Measurements from ENCODE around the gene OR10K1.
A peak's percentile ranks its signal among the peaks of the same experiment; 100 is the strongest.
"Not testable (repeated sequence)": the region's sequence is repeated elsewhere in the genome, so short reads cannot be mapped to it uniquely, and the experiment has no call there.

Gene OR10K1, protein sequence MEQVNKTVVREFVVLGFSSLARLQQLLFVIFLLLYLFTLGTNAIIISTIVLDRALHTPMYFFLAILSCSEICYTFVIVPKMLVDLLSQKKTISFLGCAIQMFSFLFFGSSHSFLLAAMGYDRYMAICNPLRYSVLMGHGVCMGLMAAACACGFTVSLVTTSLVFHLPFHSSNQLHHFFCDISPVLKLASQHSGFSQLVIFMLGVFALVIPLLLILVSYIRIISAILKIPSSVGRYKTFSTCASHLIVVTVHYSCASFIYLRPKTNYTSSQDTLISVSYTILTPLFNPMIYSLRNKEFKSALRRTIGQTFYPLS

DNA sequence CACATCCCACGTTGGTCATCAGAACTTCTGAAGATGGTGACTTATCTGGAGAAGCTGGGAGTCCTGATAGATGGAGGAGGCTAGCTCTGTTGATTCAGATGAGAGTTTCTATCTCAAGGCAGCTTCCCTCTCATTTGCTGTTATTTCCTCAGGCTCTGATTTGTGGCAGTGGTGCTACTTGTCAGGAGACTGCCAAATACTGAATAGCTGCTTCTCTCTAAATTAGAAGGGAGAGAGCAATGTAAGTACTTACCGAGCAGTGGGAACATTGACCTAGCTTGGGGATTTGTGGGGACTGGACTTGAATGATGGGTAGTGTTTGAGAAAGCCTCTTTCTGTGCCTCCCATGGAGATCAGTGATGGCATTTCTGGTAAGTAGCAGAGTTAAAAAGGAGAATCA lies at the start of gene OR10K1:
OR10K1 (plus strand) TSS at position 301 of the 400 bp plus-strand sequence. CDS start 3,728 bp downstream, outside the sequence.
- no peak for DNase-seq

DNA sequence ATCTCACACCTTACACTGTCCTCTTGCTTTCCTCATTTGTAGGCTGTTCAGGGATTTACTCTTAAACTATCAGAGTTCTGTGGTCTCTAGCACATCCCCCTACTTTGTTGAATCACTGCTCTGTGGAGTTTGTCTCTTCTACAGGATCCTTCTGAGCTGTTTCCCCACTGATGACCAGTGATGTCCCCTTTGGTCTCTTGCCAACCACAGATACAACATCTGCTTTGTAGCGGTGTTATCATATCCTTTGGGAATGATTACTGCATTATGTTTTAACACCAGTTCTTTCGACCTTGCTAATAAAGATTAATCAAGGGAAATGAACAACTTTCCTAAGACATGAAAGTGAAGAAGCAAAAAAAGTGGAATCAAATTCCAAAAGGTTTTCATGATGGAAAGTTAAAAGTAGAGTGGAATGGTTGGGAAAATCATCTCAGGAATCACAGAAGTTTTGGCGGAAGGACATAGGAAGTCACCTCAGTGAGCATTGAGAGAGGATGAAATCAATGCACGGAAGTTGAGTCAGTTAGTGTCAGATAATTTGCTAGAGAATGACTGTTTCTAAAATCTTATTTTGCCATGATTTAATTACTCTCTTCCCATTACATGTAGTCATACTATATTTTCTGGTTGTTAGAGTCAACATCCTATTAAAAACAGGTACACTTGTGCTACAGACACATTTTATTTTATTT lies 46.8 kb upstream of the OR10K1 start:
- DNase-seq, result no peak

DNA sequence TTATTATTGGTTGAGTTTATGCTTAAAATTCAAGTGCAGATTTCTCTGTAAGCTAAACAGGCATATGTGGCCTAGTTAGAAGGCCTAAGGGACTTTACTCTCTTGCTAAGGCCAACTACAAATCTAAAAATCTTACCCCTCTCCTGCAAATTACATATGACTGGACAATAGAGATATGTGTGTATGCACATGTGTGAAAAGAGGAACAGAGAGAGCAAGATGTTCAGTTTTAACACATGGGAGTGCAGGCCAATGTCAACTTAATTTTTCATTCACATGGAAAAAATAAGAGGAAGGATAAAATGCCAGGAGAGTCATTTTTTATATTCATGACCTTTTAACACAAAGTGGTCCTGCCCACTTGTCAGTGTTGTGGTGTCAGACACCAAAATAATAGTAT lies 44.0 kb upstream of the OR10K1 start:
- no peak for DNase-seq

DNA sequence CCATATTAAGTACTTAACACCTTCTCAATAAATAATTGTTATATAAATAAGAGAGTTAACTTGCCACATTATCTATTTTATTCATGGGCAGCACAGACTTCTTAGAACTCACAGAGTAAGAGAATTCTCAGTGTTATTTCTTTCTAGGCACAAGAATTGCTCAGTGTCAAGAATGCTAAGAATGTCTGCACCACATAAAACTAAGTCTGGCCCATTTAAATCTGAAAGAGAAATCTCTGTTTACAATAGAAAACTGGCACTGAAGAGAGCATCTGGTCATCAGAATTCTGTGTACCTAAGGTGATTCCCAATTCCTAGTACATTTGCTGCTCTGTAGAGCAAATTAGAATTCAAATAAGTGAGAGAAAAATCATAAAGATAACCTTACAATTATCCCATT lies 39.4 kb upstream of the OR10K1 start:
- DNase-seq, result no peak

DNA sequence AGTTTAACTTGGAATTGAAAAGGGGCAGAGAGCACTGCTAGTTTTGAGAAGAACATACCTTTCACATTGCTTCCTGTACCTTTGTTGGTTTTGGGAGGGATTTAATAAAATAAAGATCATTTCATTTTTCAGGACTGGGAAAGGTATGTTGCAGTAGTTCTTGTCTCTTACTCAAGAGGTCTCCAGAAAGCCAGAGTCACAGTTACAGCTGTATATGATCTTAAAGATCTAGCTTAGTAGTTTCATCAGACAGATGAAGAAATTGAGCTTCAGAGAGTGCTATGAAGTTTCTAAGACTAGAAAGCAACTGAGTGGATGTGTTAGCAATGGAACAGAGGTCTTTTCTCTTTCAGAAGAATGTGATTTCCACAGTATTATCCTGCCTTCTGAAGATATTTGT lies 36.6 kb upstream of the OR10K1 start:
- no peak for DNase-seq

DNA sequence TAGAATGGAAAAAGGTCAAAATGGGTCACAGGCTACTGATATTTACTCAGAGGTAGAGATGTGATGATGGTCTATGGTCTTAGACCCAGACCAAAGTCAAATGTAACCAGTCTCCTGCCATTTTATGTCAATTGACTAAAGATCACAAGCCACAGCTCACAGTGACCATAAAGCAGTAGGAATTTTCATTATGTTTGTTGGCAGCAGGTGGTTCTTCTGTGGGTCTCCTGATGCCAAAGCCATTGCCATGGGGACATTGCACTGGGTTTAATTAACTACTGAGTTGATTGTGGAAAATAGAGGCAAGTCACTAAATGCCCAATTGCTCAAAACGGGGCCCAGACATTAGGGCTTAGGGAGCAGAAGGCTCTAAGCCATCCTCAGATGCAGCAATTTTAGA lies 35.5 kb upstream of the OR10K1 start, which contains the start of gene OR10K2:
OR10K2 (minus strand) TSS at position 101 of the 400 bp plus-strand sequence. CDS start 5,371 bp downstream, outside the sequence.
- no peak for DNase-seq

DNA sequence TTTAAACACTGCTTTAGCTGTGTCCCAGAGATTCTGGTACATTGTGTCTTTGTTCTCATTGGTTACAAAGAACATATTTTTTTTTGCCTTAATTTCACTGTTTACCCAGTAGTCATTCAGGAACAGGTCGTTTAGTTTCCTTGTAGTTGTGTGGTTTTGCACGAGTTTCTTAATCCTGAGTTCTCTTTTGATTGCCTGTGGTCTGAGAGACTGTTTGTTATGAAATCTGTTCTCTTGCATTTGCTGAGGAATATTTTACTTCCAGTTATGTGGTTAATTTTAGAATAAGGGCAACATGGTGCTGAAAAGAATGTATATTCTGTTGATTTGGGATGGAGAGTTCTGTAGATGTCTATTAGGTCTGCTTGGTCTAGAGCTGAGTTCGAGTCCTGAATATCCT lies 31.5 kb upstream of the OR10K1 start:
- DNase-seq, result not testable (repeated sequence)

DNA sequence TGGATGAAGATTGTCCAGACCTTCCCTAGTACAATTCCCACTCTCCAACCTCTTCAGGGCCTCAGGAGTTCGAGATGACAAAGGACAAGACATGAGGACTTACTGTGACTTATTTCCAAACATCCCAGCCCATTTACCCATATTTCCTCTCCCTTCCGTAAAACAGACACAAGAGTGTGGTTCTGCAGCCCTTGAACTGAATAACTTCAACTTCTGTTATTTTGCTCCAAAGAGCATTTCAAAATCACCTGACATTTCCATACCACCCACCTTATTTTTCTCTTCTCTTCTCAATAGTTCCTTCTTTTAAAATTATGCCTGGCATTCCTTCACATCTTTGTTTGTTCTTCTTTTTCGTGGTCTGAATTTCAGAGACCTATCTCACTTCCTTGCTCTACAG lies 26.9 kb upstream of the OR10K1 start:
- no peak for DNase-seq

DNA sequence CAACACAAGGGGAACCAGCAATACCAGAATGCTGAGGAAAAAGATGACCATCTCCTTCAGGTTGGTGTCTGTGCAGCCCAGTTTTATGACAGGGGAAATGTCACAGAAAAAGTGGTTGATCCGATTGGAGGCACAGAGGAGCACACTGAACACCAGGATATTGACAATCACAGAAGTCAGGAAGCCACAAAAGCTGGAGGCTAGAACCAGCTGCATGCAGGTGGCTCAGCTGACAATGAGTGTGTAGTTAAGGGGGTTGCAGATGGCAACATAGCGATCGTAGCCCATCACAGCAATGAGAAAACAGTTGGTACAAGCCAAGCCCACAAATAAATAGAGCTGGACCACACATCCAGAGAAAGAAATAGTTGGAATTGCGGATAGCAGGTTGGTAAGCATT lies 16.3 kb upstream of the OR10K1 start:
- no peak for DNase-seq

DNA sequence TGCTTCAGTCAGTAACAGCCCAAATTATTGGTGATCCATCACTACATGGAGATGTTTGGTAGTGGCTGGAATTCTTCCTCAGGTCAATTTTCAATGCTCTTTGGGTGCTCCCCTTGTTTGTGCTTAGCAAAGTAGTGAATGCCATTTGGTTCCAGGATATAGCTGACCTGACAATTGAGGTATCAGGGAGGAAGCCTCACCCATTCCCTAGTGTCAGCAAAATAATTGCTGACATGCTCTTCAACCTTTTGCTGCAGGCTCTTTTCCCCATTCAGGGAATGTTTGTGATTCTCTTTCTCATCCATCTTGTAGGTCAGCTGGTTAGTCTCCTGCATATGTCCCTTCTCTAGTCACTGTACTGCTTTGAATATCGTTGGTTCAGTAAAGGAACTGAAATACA lies 7.1 kb upstream of the OR10K1 start:
- no peak for DNase-seq

DNA sequence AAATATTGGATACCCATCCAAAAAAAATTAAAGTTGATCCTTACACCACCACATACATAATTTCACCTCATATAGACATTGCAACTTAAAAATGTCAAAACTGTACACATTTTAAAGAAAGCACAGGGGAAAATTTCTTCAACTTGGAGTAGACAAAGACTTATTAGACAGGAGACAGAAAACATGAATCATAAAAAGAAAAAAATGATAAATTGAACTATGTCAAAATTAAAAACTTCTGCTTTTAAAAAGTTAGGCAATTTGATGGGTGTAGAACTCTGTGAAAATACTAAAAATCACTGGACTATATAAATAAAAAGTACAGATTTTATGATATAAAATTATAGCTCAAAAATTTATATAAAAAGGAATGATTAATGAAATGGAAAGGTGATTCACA lies 4.4 kb upstream of the OR10K1 start:
- no peak for DNase-seq

DNA sequence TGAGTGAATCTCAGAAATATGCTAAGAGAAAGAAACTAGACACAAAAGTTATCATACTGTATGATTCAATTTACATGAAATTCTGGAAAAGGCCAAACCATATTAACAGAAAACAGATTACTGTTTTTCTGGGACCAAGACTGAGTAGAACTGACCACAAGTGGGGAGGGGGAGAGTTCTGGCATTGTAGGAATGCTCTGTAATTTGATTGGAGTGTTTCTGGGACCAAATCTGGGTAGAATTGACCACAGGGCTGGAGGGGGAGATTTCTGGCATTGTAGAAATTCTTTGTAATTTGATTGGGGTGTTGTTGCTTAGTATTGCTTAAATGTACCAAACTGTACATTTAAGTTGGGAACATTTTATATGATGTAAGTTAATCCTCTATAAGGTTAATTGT lies 3.4 kb upstream of the OR10K1 start:
- no peak for DNase-seq

DNA sequence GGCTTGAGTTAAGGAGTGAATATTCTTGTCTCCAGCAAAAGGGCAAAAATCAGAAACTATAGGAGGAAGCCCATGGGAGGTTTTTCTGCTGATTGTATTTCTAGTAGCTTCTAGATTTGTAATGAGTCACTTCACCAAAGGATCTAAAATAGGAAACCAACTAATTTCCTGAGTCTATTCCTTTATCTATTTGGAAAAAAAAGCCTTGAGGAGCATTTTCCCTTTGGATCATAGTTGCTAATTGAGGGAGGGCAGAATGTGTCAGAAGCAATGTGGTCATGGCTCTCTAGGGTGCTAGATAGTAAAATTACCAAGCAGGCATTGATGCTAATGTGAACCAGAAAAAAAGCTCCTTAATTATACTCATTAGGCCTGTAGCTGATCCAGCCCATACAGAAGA lies 10.3 kb downstream of the OR10K1 start, which contains the start of gene OR10R2:
OR10R2 (plus strand) TSS at position 301 of the 400 bp plus-strand sequence. CDS start 106 bp downstream, outside the sequence.
- no peak for DNase-seq

DNA sequence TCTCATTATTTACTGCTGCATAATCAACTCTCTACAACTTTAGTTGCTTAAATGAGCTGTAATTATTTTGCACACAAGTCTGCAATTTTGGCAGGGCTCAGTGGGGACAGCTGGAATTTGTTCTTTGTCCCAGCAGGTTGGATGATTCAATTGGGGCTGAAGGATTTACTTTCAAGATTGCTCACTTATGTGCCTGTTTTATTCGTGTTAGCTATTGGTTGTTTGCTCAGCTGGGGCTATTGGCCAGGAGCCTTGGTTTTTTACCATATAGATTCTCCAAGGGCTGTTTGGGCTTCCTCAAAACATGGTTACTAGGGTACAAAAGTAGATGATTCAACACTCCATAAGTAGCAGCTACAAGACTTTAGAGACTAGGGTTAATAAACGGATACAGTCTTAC lies 23.8 kb downstream of the OR10K1 start:
- peak; percentile 76 to 81 for DNase-seq

DNA sequence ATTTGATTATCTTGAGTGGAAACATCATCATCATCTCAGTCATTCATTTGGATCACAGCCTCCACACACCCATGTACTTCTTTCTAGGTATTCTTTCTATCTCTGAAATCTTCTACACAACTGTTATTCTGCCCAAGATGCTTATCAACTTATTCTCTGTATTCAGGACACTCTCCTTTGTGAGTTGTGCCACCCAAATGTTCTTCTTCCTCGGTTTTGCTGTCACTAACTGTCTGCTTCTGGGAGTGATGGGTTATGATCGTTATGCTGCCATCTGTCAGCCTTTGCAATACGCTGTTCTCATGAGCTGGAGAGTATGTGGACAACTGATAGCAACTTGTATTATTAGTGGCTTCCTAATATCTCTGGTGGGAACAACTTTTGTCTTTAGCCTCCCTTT lies 29.7 kb downstream of the OR10K1 start:
- DNase-seq, result no peak

DNA sequence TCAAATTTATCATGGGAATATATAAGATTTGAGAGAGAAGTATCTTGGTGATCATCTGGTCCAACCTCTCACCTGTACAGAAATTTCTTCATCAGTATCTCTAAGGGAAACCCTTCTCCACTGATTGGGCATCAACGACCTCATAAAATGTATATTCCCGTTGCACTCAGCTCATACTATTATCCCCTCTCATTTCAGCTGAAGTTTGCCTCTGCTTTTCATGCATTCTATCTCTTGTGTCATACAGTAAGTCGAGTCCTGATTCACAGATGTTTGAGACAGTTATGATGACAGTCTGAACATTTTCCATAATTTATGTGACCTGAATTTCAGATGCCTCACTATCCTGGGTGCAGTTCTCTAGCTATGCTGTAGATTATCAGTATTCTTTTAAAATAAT lies 31.4 kb downstream of the OR10K1 start:
- no peak for DNase-seq

DNA sequence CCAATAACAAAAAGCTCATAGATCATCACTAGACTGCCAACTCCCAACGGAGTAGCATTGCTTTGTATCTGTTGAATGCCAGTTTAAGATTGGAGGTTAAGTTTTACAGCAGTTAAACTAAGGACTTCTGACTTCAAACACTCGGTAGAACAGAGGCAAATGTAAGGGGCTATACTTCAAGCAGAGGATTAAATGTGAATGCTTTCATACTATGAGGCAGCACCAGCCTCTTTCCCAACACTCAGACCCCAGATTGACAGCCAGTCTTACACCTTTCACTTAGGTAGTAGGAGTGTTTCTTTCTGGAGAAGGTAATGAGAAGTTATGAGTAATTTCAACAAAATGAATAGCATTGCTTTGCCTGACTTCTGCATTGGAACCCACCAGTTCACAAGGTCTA lies 33.2 kb downstream of the OR10K1 start:
- DNase-seq, result no peak

DNA sequence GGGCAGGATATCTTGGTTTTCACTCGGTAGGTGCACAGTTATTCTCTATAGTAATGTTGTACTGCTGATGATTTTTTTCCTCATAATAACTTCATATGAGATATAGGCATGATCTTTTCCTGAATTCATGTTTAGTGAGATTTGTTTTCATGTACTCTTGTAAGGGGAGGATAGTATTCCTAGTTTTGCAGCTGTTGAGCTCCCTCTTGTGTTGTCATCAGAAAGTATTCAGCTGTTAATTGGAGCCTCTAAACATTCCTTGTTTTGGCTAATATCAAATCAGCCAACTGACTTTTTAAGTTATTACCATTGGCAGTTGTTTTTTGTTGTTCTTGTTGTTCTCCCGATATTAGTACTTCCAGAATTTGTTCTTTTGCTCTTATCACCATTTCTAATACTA lies 34.7 kb downstream of the OR10K1 start:
- DNase-seq, result no peak

DNA sequence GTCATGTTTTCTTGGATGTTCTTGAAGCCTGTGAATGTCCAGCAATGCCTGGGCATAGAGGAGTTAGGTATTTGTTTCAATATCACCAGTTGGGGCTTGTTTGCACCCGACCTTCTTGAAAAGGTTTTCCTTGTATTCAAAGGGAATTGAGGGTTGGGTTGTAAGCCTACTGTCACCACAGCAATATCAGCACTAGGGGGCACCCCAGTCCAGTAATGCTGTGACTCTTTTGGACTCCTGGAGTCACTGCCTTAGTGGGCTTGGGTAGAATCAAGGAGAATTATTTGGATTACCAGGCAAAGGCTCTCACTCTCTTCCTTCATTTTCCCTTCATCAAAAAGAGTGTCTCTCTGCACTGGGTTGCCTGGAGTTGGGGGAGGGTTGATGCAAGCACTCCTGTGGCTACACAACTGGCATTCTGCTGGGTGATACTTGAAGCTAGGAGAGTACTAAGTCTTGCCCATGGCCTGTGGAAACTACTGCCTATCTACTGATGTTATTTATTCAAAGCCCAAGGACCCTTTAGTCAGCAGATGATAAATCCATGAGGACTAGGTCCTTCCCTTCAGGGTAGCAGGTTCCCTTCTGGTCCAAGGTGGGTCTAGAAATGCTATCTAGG lies 44.8 kb downstream of the OR10K1 start:
- DNase-seq, result no peak

DNA sequence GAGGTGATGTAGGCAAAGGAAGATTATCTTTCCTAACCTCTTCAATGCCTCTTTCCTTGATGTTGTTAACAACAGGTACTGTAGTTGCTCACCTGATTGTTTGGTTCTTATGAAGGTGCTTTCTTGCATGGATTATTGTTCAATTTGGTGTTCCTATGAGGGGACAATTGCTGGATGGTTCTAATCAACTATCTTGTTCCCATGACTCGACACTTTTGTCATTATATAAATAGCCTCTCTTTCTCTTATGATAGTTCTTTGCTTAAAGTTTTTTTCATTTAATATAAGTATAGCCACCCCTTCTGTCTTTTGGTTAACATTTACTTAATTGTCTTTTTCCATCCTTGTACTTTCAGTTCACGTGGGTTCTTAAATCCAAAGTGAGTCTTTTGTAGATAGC lies 45.9 kb downstream of the OR10K1 start:
- no peak for DNase-seq

DNA sequence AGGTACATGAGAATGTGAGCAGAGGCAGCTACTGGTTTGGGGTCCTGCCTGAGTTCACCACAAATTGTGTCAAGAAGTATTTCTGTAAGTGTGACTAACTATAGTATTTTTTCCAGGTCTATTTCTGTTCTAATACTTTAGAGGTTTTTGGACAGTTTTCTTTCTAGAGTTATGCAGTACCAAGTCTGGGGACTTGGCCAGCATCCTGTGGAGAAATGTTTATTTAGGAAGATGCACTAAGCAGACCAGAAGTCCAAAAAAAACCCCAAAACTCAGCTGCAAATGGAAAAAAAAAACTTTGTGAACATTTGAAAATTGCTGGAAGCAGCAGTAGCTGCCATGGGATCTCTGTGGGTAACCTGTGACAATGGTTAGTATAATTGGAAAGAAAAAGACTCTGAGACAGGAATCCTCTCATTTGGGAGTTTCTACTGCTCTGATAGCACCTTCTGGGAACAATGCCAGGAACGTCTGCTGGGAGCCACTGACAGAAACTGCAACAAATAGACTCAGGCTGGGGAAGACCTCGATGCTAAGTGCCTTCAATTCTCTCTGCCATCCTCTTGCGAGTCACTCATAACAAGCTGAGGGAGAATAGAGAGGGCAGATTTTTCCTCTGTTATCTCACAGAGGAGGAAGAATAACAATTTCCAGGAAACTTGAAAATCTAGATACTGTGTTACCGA lies 48.0 kb downstream of the OR10K1 start:
- DNase-seq, result no peak

DNA sequence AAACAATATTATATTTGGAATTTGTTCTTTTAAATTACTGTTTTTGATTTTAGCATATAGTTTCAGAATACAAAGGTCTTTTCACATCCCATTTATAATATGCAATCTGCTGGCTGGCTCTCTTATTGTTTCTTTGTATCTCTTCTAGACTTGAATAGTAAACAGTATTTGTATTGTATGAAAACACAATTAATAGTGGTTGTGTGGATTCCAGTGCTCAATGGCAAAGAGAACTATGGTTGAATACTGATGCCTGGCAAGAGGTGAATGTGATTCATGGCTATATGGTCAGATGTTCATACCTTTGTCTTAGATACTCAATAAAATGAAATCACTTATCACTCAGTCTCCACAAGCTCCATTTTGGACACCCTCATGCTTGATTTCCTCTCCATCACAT lies 55.3 kb downstream of the OR10K1 start:
- DNase-seq, result no peak
